ENCODE data around the gene HIKESHI.

DNA sequence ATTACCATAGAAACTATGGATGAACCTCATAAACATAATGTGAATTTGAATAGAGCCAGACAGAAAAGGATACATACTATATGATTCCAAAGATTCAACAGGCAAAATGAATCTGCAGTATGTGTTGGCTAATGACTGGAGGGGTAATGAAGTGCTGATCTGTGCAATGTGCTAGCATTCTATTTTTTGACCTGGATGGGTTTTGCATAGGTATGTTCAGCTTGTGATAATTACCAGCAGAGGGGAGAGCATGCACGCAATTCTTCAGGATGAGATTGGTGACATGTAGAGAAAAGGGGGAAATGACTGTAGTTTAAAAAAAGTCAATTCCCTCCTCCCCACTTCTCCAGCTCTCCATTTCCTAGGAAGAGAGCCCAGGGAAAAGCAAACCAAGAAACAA is 72.0 kb downstream of the HIKESHI start:
- TF ChIP-seq CTCF (IDR thresholded peaks at IDR 0.05; ENCODE audit: borderline replicate concordance, extremely low read depth, low read length, poor library complexity, severe bottlenecking) (no peak), EZH2 (IDR thresholded peaks at IDR 0.05; ENCODE audit: borderline replicate concordance, low read depth, low read length, severe bottlenecking) (no peak)

Data from DND-41 (cell line).